ENCODE results near the gene KDM5B. TPM values are rescaled to one million over a fixed set of nuclear protein-coding genes. Genes with fewer than 3 reads are reported as not detected.

The KDM5B gene
- total RNA-seq, 2 experiments from 2014 or later: 74.7 to 84.7 TPM

GRCh38 chr1:202704601-202705000 is 103.6 kb downstream of the KDM5B start:
- Mint-ChIP-seq H3K27ac (no peak overlapping the region), H3K4me3 (no peak overlapping the region), H3K9me3 (no peaks in the 10 kb centered on the region), H3K36me3 (ENCODE audit: low read depth) (no peaks in the 10 kb centered on the region), H3K4me1 (ENCODE audit: low read depth) (no peaks in the 10 kb centered on the region), H3K27me3 (peaks cover 72% of the 10 kb centered on the region)
- ATAC-seq (ENCODE audit: poor library complexity) (no peak), DNase-seq (no peak)
- intact Hi-C loops (cut with DNase I, micrococcal nuclease): no loop called here
- H3K9me3 ChIP-seq (ENCODE audit: control insufficient read depth in 1 of 2, insufficient read depth in 1 of 2, low read length in 2 of 2): peaks cover 0 to 11% of the 10 kb centered on the region in 2 experiments
- H3K27me3 ChIP-seq (ENCODE audit: control insufficient read depth in 1 of 2, insufficient read depth in 2 of 2, low read length in 2 of 2): peaks cover 38 to 43% of the 10 kb centered on the region in 2 experiments
- no peak overlapping the region for H3K4me3 ChIP-seq (ENCODE audit: low read length)
- H3K27ac ChIP-seq (ENCODE audit: low read depth in 1 of 2, low read length in 2 of 2): no peak overlapping the region
- ChIA-PET CTCF (no interaction called here), POLR2A (no interaction called here)
- peaks cover 1% of the 10 kb centered on the region for H3K4me1 ChIP-seq (ENCODE audit: insufficient read depth, low read length)
- no peak for TF ChIP-seq CTCF (IDR thresholded peaks at IDR 0.05)
- H3K36me3 ChIP-seq (ENCODE audit: insufficient read depth, low read length): no peaks in the 10 kb centered on the region

- Mint-ChIP-seq H3K27me3 (peaks cover 63% of the 10 kb centered on the region), H3K27ac (no peak overlapping the region), H3K36me3 (ENCODE audit: low read depth) (no peaks in the 10 kb centered on the region), H3K4me1 (ENCODE audit: low read depth) (no peaks in the 10 kb centered on the region), H3K9me3 (no peaks in the 10 kb centered on the region), H3K4me3 (no peak overlapping the region)
- ATAC-seq (ENCODE audit: poor library complexity) (no peak), DNase-seq (no peak)
- Histone ChIP-seq H3K36me3 (ENCODE audit: insufficient read depth, low read length) (no peaks in the 10 kb centered on the region), H3K27me3 (ENCODE audit: control insufficient read depth in 1 of 2, insufficient read depth in 2 of 2, low read length in 2 of 2) (peaks cover 28 to 33% of the 10 kb centered on the region in 2 experiments), H3K4me1 (ENCODE audit: insufficient read depth, low read length) (peaks cover 2% of the 10 kb centered on the region), H3K27ac (ENCODE audit: low read depth in 1 of 2, low read length in 2 of 2) (no peak overlapping the region), H3K9me3 (ENCODE audit: control insufficient read depth in 1 of 2, insufficient read depth in 1 of 2, low read length in 2 of 2) (peaks cover 0 to 8% of the 10 kb centered on the region in 2 experiments), H3K4me3 (ENCODE audit: low read length) (no peak overlapping the region)
- intact Hi-C loops (cut with DNase I, micrococcal nuclease): no loop called here
- POLR2A ChIA-PET: no interaction called here
- CTCF ChIA-PET: no interaction called here
- TF ChIP-seq CTCF (IDR thresholded peaks at IDR 0.05): no peak
These were observed 105.0 kb downstream of the KDM5B start for GRCh38 chr1:202703191-202703590.

DNA sequence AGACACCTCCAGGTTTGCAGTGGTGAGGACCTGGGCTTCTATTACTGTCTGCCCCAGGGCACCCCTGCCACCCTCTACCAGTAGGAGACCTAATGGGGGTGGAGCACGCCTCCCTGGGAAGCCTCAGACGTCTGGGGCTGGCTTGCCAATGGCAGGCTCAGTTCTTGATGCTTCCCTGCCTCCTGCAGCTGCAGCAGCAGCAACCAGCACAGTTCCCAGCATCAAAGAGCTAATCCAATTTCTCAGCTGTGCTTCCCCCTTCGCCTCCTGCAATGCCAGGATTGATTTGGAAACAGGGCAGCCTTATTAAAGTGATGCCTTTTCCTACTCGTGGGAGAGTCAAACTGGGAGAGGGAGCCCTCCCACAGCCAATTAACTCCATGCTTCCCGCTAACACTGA is 106.1 kb downstream of the KDM5B start:
- no peak for ATAC-seq (ENCODE audit: poor library complexity)
- intact Hi-C loops (cut with DNase I, micrococcal nuclease): no loop called here

More for the DNA sequence above, 106.1 kb downstream of the KDM5B start:
- Histone ChIP-seq H3K4me1 (ENCODE audit: insufficient read depth, low read length) (peaks cover 4% of the 10 kb centered on the region), H3K36me3 (ENCODE audit: insufficient read depth, low read length) (no peaks in the 10 kb centered on the region), H3K9me3 (ENCODE audit: control insufficient read depth in 1 of 2, insufficient read depth in 1 of 2, low read length in 2 of 2) (peaks cover 0 to 6% of the 10 kb centered on the region in 2 experiments), H3K4me3 (ENCODE audit: low read length) (no peak overlapping the region), H3K27me3 (ENCODE audit: control insufficient read depth in 1 of 2, insufficient read depth in 2 of 2, low read length in 2 of 2) (peaks cover 22 to 27% of the 10 kb centered on the region in 2 experiments), H3K27ac (ENCODE audit: low read depth in 1 of 2, low read length in 2 of 2) (no peak overlapping the region)
- Mint-ChIP-seq H3K36me3 (ENCODE audit: low read depth) (no peaks in the 10 kb centered on the region), H3K9me3 (no peaks in the 10 kb centered on the region), H3K27ac (no peak overlapping the region), H3K4me3 (no peak overlapping the region), H3K4me1 (ENCODE audit: low read depth) (no peaks in the 10 kb centered on the region), H3K27me3 (peaks cover 62% of the 10 kb centered on the region)
- POLR2A ChIA-PET: no interaction called here
- DNase-seq: no peak
- TF ChIP-seq CTCF (IDR thresholded peaks at IDR 0.05): no peak
- CTCF ChIA-PET: no interaction called here

All from CD4-positive, alpha-beta T cell (primary cell).